HS-27A (cell line): ENCODE results near the gene RECK.

Source experiments
- DNase-seq: peaks from one replicate; pipeline ENCODE4 v3.0.0-alpha.2; 2012; ENCODE audit warnings: low read depth, missing footprints

RECK gene

GRCh38 chr9:36029202-36029601 is 7.5 kb upstream of the RECK start:
- no peak for DNase-seq

GRCh38 chr9:36029765-36030528 is 6.8 kb upstream of the RECK start:
- DNase-seq, result peak; percentile 88

DNA sequence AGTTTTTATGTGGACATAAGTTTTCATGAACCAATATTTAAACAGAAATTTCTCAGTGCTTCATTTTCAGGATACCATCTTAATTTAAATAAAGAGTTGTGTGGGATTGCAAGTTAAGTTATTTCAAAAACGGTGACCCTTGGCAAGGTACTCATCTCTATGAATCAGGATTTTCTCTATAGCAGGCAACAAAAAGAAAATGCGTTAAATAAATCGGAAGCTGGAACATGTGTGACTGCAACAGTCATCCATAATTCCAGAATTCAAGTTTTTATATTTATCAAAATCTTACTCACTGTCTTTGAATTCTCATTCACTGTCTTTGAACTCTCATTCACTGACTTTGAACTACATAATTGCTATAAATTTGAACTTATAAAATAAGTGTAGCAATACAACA is 5.8 kb upstream of the RECK start:
- no peak for DNase-seq

DNA sequence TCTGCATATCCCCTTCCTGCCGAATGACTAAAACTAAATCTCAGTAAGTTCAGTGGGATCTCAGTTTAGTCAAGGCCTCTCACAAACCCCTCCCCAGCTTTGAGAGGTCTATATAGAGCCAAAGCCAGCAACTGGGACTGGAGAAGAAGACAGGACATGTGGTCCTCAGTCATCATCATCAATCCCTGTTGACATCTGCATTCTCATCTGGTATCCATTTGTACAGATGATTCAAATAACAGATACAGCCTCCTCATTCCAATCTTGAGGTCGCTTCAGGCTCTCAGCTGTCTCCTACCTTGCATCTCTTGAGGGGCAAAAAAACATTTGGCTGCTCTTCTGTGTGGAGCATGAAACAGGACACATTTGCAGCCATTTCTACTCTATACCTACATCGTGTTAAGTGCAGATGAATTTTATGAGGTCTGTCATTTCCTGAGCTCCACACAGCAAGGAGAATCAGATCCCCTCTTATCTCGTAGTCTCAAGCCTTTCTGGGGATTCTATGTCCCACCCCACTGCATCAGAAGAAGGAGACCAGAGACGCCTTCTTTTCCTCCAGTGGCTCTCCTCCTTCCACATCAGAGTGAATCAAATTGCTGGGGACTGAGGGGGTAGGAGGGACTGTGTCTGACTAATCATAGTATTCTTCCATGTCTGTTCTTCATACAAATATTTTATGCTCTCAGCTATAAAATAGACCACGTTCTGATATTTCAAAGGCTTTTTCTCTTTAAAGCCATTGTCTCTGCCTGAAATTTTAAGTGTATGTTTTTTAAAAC is 4.7 kb upstream of the RECK start:
- no peak for DNase-seq

DNA sequence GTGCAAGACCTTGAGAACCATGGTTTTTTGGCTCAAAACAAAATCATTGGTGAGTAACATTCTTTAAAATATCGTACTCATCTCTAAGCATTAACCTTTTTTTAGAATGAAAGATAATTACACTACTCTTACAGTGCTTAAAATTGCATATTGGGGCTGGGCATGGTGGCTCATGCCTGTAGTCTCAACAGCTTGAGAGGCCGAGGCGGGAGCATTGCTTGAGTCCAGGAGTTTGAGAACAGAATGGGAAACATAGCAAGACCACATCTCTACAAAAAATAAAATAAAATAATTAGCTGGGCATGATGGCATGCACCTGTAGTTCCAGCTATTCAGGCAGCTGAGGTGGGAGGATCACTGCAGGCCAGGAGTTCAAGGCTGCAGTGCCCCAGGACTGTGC is 2.9 kb upstream of the RECK start:
- DNase-seq, result no peak

DNA sequence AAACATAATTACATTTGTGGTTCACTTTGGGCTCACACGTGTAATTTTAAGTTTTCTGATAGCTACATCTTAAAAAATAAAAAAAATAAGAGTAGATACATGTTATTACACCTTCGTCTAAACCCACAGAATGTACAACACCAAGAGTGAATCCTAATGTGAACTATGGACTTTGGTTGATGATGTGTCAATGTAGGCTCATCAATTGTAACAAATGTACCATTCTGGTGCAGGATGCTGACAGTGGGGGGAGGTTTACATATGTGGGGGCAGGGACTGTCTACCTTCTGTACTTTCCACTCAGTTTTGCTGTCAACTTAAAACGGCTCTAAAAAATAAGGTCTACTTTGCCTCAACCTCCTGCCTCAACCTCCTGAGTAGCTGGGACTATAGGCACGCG is 2.5 kb upstream of the RECK start:
- DNase-seq, result no peak

GRCh38 chr9:36035006-36035405 is 1.7 kb upstream of the RECK start:
- no peak for DNase-seq

- DNase-seq, result no peak
Observed at GRCh38 chr9:36036253-36036779, 397 bp upstream of the RECK start.

DNA sequence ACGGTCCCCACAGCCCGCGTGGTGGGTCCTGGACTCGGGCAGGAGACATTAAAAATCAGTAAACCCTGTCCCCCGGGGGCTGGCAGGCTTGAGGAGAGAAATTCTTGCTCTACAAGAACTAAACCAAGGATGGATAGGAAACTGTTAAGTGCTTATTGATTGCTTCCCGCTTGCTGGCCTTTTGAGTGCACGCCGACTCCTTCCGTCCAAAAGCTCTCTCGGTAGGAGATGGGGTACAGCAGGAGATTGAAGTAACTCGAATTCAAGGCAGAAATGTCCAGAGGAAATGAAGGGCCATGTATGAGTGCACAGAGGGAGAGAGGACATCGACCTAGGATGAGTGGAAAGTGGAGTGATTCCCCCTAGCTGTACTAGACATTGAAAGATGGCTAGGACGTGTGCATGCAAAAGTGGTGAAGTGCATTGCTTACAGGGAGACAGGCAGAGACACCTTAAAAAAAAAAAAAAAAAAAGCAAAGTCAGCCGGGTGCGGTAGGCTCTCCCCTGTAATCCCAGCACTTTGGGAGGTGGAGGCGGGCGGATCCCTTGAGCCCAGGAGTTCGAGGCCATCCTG is 923 bp downstream of the RECK start:
- DNase-seq, result no peak

DNA sequence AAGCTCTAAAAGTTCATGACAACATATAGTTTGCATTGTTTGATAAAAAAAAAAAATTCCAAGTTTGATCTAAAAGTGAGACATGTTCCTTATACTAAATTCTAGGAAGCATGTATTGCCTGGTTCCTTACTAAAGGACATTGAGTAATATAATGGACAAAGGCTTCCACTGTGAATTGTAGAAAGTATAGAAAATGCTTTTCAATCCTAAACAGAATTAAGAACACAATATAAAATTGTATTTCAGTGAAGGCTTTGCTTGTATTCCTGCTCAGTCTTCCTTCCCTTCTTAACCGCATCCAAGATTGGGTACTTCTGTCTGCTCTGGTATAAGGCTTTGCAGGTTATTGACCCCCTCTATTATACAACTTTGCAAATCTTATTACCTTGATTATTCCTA is 2.4 kb downstream of the RECK start:
- no peak for DNase-seq

DNA sequence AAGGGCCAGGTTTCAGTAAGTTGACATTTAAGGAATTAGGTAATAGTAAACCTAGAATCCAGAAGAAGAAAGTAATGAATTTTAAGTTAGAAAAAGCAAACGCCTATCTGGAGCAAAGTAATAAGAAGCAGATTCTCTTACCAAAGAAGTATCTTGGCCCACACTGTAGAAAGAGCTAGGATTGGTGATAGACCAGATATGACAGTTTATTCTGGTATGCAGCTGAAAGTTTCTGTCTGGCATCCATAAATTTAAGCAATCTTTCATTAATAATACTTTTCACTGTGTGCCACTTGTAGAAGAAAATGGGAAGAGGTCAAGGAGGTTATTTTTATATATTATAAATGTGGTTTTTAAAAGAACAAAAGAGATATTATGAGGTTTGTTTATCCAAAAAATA is 3.0 kb downstream of the RECK start:
- DNase-seq, result no peak

GRCh38 chr9:36040271-36040925 is 3.7 kb downstream of the RECK start:
- DNase-seq, result no peak

GRCh38 chr9:36041506-36041905 is 4.8 kb downstream of the RECK start:
- DNase-seq, result no peak

- DNase-seq, result no peak
Observed at GRCh38 chr9:36045610-36046009, 8.9 kb downstream of the RECK start.

DNA sequence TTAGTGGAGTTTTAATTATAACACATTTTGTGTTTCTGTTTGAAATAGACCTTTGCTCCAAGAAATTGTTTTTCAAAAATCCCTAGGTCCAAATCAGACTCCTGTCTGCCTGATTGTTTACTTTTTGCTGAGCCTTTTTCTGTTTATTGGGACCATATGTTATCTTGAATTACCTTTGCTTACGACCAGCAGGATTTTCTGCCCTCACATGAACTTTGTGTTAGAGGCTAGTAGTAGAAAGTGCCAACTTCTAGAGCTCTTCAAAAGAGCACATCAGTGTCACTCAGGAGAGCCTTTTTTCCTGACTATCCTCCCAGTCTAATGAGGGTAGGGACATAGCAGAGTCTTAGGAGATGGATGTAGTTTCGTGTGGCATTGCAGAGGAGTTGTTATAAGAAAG is 10.2 kb downstream of the RECK start:
- no peak for DNase-seq

DNA sequence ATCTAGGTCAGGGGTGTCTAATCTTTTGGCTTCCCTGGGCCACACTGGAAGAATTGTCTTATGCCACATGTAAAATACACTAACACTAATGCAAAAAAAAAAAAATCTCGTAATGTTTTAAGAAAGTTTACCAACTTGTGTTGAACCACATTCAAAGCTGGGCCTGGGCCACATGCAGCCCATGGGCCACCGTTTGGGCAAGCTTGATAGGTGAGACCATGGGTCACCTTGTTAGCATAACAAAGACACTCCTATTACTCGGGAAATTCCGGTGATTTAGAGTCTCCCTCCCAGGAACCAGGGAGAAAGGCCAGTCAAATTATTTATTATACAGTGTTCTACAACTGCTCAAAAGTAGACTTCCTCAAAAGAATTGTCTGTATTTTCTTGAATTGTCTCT is 12.7 kb downstream of the RECK start:
- no peak for DNase-seq

DNA sequence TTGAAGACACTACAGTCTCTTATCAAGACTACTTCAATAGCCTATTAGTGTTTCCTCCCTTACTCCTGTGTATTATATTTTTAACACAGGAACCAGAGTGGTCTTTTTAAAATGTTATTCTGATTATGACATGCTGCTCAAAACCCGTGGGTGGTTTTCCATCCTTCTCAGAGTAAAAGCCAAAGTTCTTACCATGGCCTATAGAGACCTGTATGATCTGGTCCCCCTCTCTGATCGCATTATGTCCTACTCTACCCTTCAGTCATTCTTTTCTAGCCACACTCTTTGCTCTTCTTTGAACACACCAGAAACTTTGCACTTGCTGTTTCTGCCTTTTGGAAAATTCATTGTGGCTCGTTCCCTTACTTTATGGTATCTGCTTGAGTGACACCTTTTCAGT is 13.8 kb downstream of the RECK start:
- DNase-seq, result no peak

- DNase-seq, result no peak
Observed at GRCh38 chr9:36051317-36051716, 14.6 kb downstream of the RECK start.

GRCh38 chr9:36053971-36054370 is 17.3 kb downstream of the RECK start:
- DNase-seq, result no peak

- no peak for DNase-seq
Observed at GRCh38 chr9:36056896-36057295, 20.2 kb downstream of the RECK start.

DNA sequence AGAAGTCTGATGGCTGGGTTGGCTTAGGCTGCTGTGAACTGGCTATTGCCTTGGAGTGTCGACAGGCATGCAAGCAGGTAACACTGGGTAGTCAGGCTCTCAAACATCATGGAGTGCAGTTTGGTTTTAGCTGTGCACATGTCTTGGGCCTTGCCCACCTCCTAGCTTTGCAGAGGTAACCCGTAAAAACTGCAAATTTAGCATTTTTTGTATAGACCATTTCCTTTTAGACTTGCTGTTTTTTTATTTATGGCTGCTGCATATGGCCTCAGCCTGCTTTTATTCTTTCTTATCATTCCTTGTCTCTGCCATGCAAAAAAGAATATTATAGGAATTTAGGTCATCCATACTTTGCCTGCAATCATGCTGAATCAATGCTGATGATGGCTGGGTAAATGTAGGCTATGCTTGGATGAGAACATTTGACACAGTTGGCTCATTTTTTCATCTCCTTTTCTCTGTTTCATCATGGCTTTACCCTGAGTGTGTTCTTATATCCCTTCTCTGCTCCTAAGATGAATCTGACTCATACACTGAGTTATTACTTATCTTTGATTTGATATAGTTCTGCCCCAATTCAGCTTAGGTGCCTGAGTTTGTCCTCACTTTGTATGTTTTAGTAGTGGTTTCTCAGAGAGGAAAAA is 27.2 kb downstream of the RECK start:
- DNase-seq, result no peak

DNA sequence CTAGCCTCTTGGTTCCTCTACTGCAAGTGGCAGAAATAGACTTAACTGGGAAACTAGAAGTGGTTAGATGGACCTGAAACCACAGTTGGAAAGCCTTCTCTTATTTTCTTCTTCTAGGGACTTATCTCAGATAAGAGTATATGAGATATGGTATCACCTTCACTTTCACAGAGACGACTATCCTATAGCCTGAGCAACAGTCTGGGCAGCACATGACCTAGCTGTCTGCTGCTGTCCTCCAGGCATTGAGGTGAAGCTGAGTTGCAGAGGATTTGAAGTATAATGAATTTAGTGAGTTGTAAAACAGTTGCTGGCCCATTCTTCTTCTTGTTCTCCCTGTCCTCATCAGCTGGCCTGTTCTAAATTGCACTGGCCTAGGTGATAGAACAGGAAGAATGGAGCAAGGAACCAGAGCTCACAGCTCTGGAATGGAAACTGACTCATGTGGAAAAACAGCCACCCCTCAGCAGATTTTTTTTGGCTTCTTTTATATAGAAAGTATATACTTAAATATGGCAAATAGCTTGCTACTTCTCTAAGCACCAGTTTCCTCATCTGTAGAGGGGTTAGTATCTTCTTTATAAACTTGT is 27.8 kb downstream of the RECK start:
- no peak for DNase-seq
